ENCODE results near the gene ZNF609.
"Not testable (repeated sequence)": the region's sequence is repeated elsewhere in the genome, so short reads cannot be mapped to it uniquely, and the experiment has no call there.

Gene ZNF609

GRCh38 chr15:64583983-64584382 lies 123.6 kb downstream of the ZNF609 start:
- H4K20me1 ChIP-seq (ENCODE audit: insufficient read depth, low read length), result peaks cover under 1% of the 10 kb centered on the region; the same call in 1 of the 2 replicates
- H3K27ac ChIP-seq (ENCODE audit: low read length), result no peak overlapping the region

GRCh38 chr15:64586259-64586870 lies 126.0 kb downstream of the ZNF609 start:
- no peaks in the 10 kb centered on the region for H3K27me3 ChIP-seq (ENCODE audit: low read depth, low read length)
- peaks cover 10% of the 10 kb centered on the region; the same call in 1 of the 2 replicates for H4K20me1 ChIP-seq (ENCODE audit: insufficient read depth, low read length)
- no peak overlapping the region for H3K9ac ChIP-seq (ENCODE audit: low read length)
- no peak overlapping the region for H3K4me3 ChIP-seq (ENCODE audit: low read length)
- peaks cover 37% of the 10 kb centered on the region for H3K79me2 ChIP-seq (ENCODE audit: low read length)
- H3K9me3 ChIP-seq (ENCODE audit: insufficient read depth, low read length), result no peaks in the 10 kb centered on the region
- TF ChIP-seq CTCF (IDR thresholded peaks at IDR 0.05; ENCODE audit: low read depth, low read length), result no peak
- TF ChIP-seq EZH2phosphoT487 (IDR thresholded peaks at IDR 0.05; ENCODE audit: low read depth), result no peak
- peaks cover 4% of the 10 kb centered on the region for H3K36me3 ChIP-seq (replicated peaks; ENCODE audit: low read depth, low read length)
- no peak overlapping the region for H3K27ac ChIP-seq (ENCODE audit: low read length)
- no peak overlapping the region for H2AFZ ChIP-seq (ENCODE audit: low read depth, low read length)
- H3K4me2 ChIP-seq (ENCODE audit: low read length), result no peak overlapping the region
- no peaks in the 10 kb centered on the region for H3K4me1 ChIP-seq (ENCODE audit: low read length)

More at GRCh38 chr15:64583983-64584382, 123.6 kb downstream of the ZNF609 start:
- Histone ChIP-seq H2AFZ (ENCODE audit: low read depth, low read length) (no peak overlapping the region), H3K79me2 (ENCODE audit: low read length) (peaks cover 38% of the 10 kb centered on the region), H3K9me3 (ENCODE audit: insufficient read depth, low read length) (0 out of 2 replicates have a peak, but pooled peaks cover 4% of the 10 kb centered on the region), H3K4me3 (ENCODE audit: low read length) (no peak overlapping the region), H3K27me3 (ENCODE audit: low read depth, low read length) (no peaks in the 10 kb centered on the region), H3K4me2 (ENCODE audit: low read length) (no peak overlapping the region), H3K9ac (ENCODE audit: low read length) (no peak overlapping the region), H3K36me3 (replicated peaks; ENCODE audit: low read depth, low read length) (peaks cover 7% of the 10 kb centered on the region), H3K4me1 (ENCODE audit: low read length) (no peaks in the 10 kb centered on the region)
- TF ChIP-seq CTCF (IDR thresholded peaks at IDR 0.05; ENCODE audit: low read depth, low read length) (no peak), EZH2phosphoT487 (IDR thresholded peaks at IDR 0.05; ENCODE audit: low read depth) (no peak)

GRCh38 chr15:64586984-64587383 lies 126.6 kb downstream of the ZNF609 start:
- no peak overlapping the region for H3K27ac ChIP-seq (ENCODE audit: low read length)
- peaks cover 10% of the 10 kb centered on the region; the same call in 1 of the 2 replicates for H4K20me1 ChIP-seq (ENCODE audit: insufficient read depth, low read length)
- no peak overlapping the region for H2AFZ ChIP-seq (ENCODE audit: low read depth, low read length)
- H3K4me3 ChIP-seq (ENCODE audit: low read length), result no peak overlapping the region
- peaks cover 4% of the 10 kb centered on the region for H3K36me3 ChIP-seq (replicated peaks; ENCODE audit: low read depth, low read length)
- peaks cover 40% of the 10 kb centered on the region for H3K79me2 ChIP-seq (ENCODE audit: low read length)
- H3K4me2 ChIP-seq (ENCODE audit: low read length), result no peak overlapping the region
- no peaks in the 10 kb centered on the region for H3K27me3 ChIP-seq (ENCODE audit: low read depth, low read length)
- TF ChIP-seq EZH2phosphoT487 (IDR thresholded peaks at IDR 0.05; ENCODE audit: low read depth), result no peak
- no peak for TF ChIP-seq CTCF (IDR thresholded peaks at IDR 0.05; ENCODE audit: low read depth, low read length)
- no peaks in the 10 kb centered on the region for H3K9me3 ChIP-seq (ENCODE audit: insufficient read depth, low read length)
- H3K4me1 ChIP-seq (ENCODE audit: low read length), result no peaks in the 10 kb centered on the region
- no peak overlapping the region for H3K9ac ChIP-seq (ENCODE audit: low read length)

GRCh38 chr15:64589435-64590084 lies 129.2 kb downstream of the ZNF609 start:
- H3K79me2 ChIP-seq (ENCODE audit: low read length), result peaks cover 33% of the 10 kb centered on the region
- H3K4me3 ChIP-seq (ENCODE audit: low read length), result no peak overlapping the region
- no peak overlapping the region for H3K9ac ChIP-seq (ENCODE audit: low read length)

GRCh38 chr15:64592845-64593244 lies 132.5 kb downstream of the ZNF609 start:
- peaks cover 12% of the 10 kb centered on the region; the same call in 1 of the 2 replicates for H4K20me1 ChIP-seq (ENCODE audit: insufficient read depth, low read length)
- H3K79me2 ChIP-seq (ENCODE audit: low read length), result peaks cover 25% of the 10 kb centered on the region
- H3K9ac ChIP-seq (ENCODE audit: low read length), result not testable (repeated sequence)

More at GRCh38 chr15:64589435-64590084, 129.2 kb downstream of the ZNF609 start:
- H4K20me1 ChIP-seq (ENCODE audit: insufficient read depth, low read length), result peaks cover 12% of the 10 kb centered on the region; the same call in 1 of the 2 replicates
- no peak overlapping the region for H3K27ac ChIP-seq (ENCODE audit: low read length)
- no peaks in the 10 kb centered on the region for H3K9me3 ChIP-seq (ENCODE audit: insufficient read depth, low read length)
- H2AFZ ChIP-seq (ENCODE audit: low read depth, low read length), result no peak overlapping the region
- H3K36me3 ChIP-seq (replicated peaks; ENCODE audit: low read depth, low read length), result no peaks in the 10 kb centered on the region
- H3K27me3 ChIP-seq (ENCODE audit: low read depth, low read length), result no peaks in the 10 kb centered on the region
- TF ChIP-seq CTCF (IDR thresholded peaks at IDR 0.05; ENCODE audit: low read depth, low read length) (no peak), EZH2phosphoT487 (IDR thresholded peaks at IDR 0.05; ENCODE audit: low read depth) (no peak)
- no peaks in the 10 kb centered on the region for H3K4me1 ChIP-seq (ENCODE audit: low read length)
- no peak overlapping the region for H3K4me2 ChIP-seq (ENCODE audit: low read length)

More at GRCh38 chr15:64592845-64593244, 132.5 kb downstream of the ZNF609 start:
- H3K4me3 ChIP-seq (ENCODE audit: low read length); H3K36me3 ChIP-seq (replicated peaks; ENCODE audit: low read depth, low read length); H3K9me3 ChIP-seq (ENCODE audit: insufficient read depth, low read length); H3K27me3 ChIP-seq (ENCODE audit: low read depth, low read length); H3K4me1 ChIP-seq (ENCODE audit: low read length); H3K4me2 ChIP-seq (ENCODE audit: low read length); H2AFZ ChIP-seq (ENCODE audit: low read depth, low read length); H3K27ac ChIP-seq (ENCODE audit: low read length): not testable (repeated sequence)
